ENCODE measurements around the gene ZNF644. TPM values are rescaled to one million over a fixed set of nuclear protein-coding genes. Genes with fewer than 3 reads are reported as not detected.
"Not testable (repeated sequence)": the region's sequence is repeated elsewhere in the genome, so short reads cannot be mapped to it uniquely, and the experiment has no call there.

The ZNF644 gene
- total RNA-seq, 1 experiment from 2014 or later: 46.2 TPM

- ChIA-PET POLR2A (interaction anchor here (0.6 to 1.7 kb wide), 4 partner anchors 8 to 505 kb away, joined by 3 to 4 read pairs (median 4); no protein-coding TSS in a partner anchor), CTCF (interaction anchor here (0.5 to 1.2 kb wide), 3 partner anchors 9 to 443 kb away, joined by 3 to 5 read pairs (median 4); no protein-coding TSS in a partner anchor)
- no peaks in the 10 kb centered on the region for H3K27me3 Mint-ChIP-seq (ENCODE audit: insufficient read depth, unreplicated experiment)
- no TSS peak for BruUV-seq (replicated peaks)
- H3K36me3 Mint-ChIP-seq (ENCODE audit: insufficient read depth, unreplicated experiment): peaks cover 16% of the 10 kb centered on the region
- no peak for TF ChIP-seq CTCF (IDR thresholded peaks at IDR 0.05; ENCODE audit: unreplicated experiment)
- no peaks in the 10 kb centered on the region for H3K9me3 Mint-ChIP-seq (ENCODE audit: unreplicated experiment)
- H3K27ac Mint-ChIP-seq (ENCODE audit: low read depth, unreplicated experiment): no peak overlapping the region
- no peak for DNase-seq (ENCODE audit: unreplicated experiment)
- no peak overlapping the region for H3K4me3 Mint-ChIP-seq (ENCODE audit: unreplicated experiment)
- peaks cover 10% of the 10 kb centered on the region for H3K4me1 Mint-ChIP-seq (ENCODE audit: insufficient read depth, unreplicated experiment)
- intact Hi-C loops (cut with micrococcal nuclease): no loop called here
These were observed 102.6 kb downstream of the ZNF644 start for GRCh38 chr1:90919190-90919719.

- H3K4me1 Mint-ChIP-seq (ENCODE audit: insufficient read depth, unreplicated experiment): no peaks in the 10 kb centered on the region
- DNase-seq (ENCODE audit: unreplicated experiment): no peak
- no TSS peak for BruUV-seq (replicated peaks)
- H3K27ac Mint-ChIP-seq (ENCODE audit: low read depth, unreplicated experiment): no peak overlapping the region
- TF ChIP-seq CTCF (IDR thresholded peaks at IDR 0.05; ENCODE audit: unreplicated experiment): no peak
- H3K9me3 Mint-ChIP-seq (ENCODE audit: unreplicated experiment): no peaks in the 10 kb centered on the region
- no peak overlapping the region for H3K4me3 Mint-ChIP-seq (ENCODE audit: unreplicated experiment)
- intact Hi-C loops (cut with micrococcal nuclease): no loop called here
- H3K27me3 Mint-ChIP-seq (ENCODE audit: insufficient read depth, unreplicated experiment): no peaks in the 10 kb centered on the region
- ChIA-PET POLR2A (no interaction called here), CTCF (no interaction called here)
- H3K36me3 Mint-ChIP-seq (ENCODE audit: insufficient read depth, unreplicated experiment): peaks cover 27% of the 10 kb centered on the region
These were observed 110.5 kb downstream of the ZNF644 start for GRCh38 chr1:90911353-90911752.

GRCh38 chr1:90902672-90903071 is 119.2 kb downstream of the ZNF644 start:
- Mint-ChIP-seq H3K9me3 (ENCODE audit: unreplicated experiment) (no peaks in the 10 kb centered on the region), H3K27me3 (ENCODE audit: insufficient read depth, unreplicated experiment) (no peaks in the 10 kb centered on the region), H3K4me1 (ENCODE audit: insufficient read depth, unreplicated experiment) (no peaks in the 10 kb centered on the region), H3K27ac (ENCODE audit: low read depth, unreplicated experiment) (no peak overlapping the region), H3K4me3 (ENCODE audit: unreplicated experiment) (no peak overlapping the region), H3K36me3 (ENCODE audit: insufficient read depth, unreplicated experiment) (peaks cover 43% of the 10 kb centered on the region)
- CTCF ChIA-PET: interaction anchor here (0.6 to 1.7 kb wide), 6 partner anchors 19 to 488 kb away, joined by 3 to 4 read pairs (median 3); no protein-coding TSS in a partner anchor
- BruUV-seq (replicated peaks): no TSS peak
- intact Hi-C loops (cut with micrococcal nuclease): no loop called here
- no peak for TF ChIP-seq CTCF (IDR thresholded peaks at IDR 0.05; ENCODE audit: unreplicated experiment)
- DNase-seq (ENCODE audit: unreplicated experiment): no peak
- POLR2A ChIA-PET: no interaction called here

GRCh38 chr1:90899263-90899662 is 122.6 kb downstream of the ZNF644 start:
- CTCF ChIA-PET: no interaction called here
- no peak overlapping the region for H3K4me3 Mint-ChIP-seq (ENCODE audit: unreplicated experiment)

GRCh38 chr1:90893679-90894078 is 128.2 kb downstream of the ZNF644 start:
- CTCF ChIA-PET; H3K27ac Mint-ChIP-seq (ENCODE audit: low read depth, unreplicated experiment); POLR2A ChIA-PET; BruUV-seq (replicated peaks); DNase-seq (ENCODE audit: unreplicated experiment); H3K4me1 Mint-ChIP-seq (ENCODE audit: insufficient read depth, unreplicated experiment); intact Hi-C loops (cut with micrococcal nuclease); H3K4me3 Mint-ChIP-seq (ENCODE audit: unreplicated experiment); H3K9me3 Mint-ChIP-seq (ENCODE audit: unreplicated experiment); H3K27me3 Mint-ChIP-seq (ENCODE audit: insufficient read depth, unreplicated experiment): not testable (repeated sequence)
- peaks cover 16% of the 10 kb centered on the region for H3K36me3 Mint-ChIP-seq (ENCODE audit: insufficient read depth, unreplicated experiment)

More at GRCh38 chr1:90899263-90899662, 122.6 kb downstream of the ZNF644 start:
- BruUV-seq (replicated peaks): no TSS peak
- TF ChIP-seq CTCF (IDR thresholded peaks at IDR 0.05; ENCODE audit: unreplicated experiment): no peak
- no peaks in the 10 kb centered on the region for H3K9me3 Mint-ChIP-seq (ENCODE audit: unreplicated experiment)
- H3K27ac Mint-ChIP-seq (ENCODE audit: low read depth, unreplicated experiment): no peak overlapping the region
- intact Hi-C loops (cut with micrococcal nuclease): no loop called here
- POLR2A ChIA-PET: interaction anchor here (1.2 kb wide), 1 partner anchor 13 kb away, joined by 3 read pairs; no protein-coding TSS in a partner anchor
- no peaks in the 10 kb centered on the region for H3K4me1 Mint-ChIP-seq (ENCODE audit: insufficient read depth, unreplicated experiment)
- no peak for DNase-seq (ENCODE audit: unreplicated experiment)
- H3K36me3 Mint-ChIP-seq (ENCODE audit: insufficient read depth, unreplicated experiment): peaks cover 43% of the 10 kb centered on the region
- H3K27me3 Mint-ChIP-seq (ENCODE audit: insufficient read depth, unreplicated experiment): no peaks in the 10 kb centered on the region

- POLR2A ChIA-PET: interaction anchor here (0.6 kb wide), 1 partner anchor 12 kb away, joined by 3 read pairs; no protein-coding TSS in a partner anchor
- DNase-seq (ENCODE audit: unreplicated experiment); CTCF ChIA-PET; H3K4me3 Mint-ChIP-seq (ENCODE audit: unreplicated experiment); H3K27me3 Mint-ChIP-seq (ENCODE audit: insufficient read depth, unreplicated experiment); H3K4me1 Mint-ChIP-seq (ENCODE audit: insufficient read depth, unreplicated experiment); BruUV-seq (replicated peaks); intact Hi-C loops (cut with micrococcal nuclease); H3K9me3 Mint-ChIP-seq (ENCODE audit: unreplicated experiment); H3K27ac Mint-ChIP-seq (ENCODE audit: low read depth, unreplicated experiment): not testable (repeated sequence)
- H3K36me3 Mint-ChIP-seq (ENCODE audit: insufficient read depth, unreplicated experiment): peaks cover 14% of the 10 kb centered on the region
These were observed 129.0 kb downstream of the ZNF644 start for GRCh38 chr1:90892884-90893283.

All from MCF 10A (cell line).